HG03097 (cell line): Measurements from ENCODE around the gene ELOB.
"Not testable (repeated sequence)": the region's sequence is repeated elsewhere in the genome, so short reads cannot be mapped to it uniquely, and the experiment has no call there.

ENCODE experiments used
- ATAC-seq: cut with Tn5 transposase; IDR thresholded peaks from one replicate; pipeline ENCODE4 v1.9.1; 2021; ENCODE audit not compliant: unreplicated experiment, low FRiP score

The ELOB gene

DNA sequence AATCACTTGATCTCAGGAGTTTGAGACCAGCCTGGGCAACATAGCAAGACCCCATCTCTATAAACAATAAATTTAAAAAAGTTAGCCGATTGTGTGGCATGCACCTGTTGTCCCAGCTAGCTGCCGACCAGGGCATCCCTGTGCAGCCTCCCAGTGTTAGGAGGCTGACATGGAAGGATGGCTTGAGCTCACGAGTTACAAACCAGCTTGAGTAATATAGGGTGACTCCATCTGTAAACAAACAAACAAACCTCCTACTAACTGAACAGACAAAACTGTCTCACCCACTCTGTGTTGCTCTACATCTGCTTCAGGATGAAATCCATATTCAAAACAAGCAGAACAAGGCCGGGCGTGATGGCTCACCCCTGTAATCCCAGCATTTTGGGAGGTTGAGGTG lies 50.2 kb downstream of the ELOB start:
- no peak for ATAC-seq

DNA sequence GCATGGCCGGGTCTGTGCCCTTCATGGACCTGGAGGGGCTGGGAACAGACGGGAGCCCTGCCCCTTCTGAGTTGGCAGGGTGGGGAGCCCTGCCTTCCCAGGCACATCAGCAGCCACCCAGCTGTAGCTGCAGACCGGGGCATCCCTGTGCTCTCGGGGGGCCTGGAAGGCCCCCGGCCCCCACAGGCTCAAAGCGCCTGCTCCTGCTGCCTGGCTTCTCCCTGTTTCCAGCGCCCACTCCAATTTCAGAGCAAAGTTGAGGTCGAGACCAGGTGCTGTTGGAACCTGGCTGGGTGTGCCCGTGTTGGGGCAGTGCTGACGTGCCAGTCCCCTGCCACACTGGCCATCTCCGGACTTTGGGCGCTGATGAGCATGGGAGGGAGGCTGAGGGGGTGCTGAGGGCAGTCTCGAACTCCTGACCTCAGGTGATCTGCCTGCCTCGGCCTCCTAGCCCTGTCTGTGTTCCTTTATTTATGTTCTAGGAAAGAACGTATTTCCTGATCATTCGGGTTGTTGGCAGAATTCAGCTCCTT lies 52.2 kb downstream of the ELOB start:
- ATAC-seq, result no peak

DNA sequence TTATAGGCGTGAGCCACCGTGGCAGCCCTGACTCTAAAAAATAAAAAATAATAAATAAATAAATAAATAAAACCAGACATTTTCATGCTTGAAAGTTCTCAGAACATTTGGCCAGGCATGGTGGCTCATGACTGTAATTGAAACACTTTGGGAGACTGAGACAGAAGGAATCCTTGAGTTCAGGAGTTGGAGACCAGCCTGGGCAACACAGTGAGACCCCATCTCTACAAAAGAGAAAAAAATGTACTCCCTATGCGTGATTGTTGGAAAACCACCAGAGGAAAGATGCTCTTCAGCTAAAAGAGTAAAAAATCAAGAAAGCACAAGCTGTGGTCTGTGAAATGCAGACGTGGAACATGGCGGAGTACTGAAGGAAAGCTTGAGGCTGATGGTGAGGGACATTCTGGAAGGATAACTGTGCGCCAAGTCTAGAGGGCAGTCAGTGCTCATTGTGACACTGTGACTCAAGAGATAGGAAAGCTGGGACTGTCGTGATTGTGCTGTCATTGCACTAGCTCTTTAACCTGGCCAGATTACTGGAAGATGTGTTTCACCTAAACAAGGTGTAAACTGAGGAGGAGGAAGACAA lies 52.9 kb downstream of the ELOB start:
- ATAC-seq, result no peak

DNA sequence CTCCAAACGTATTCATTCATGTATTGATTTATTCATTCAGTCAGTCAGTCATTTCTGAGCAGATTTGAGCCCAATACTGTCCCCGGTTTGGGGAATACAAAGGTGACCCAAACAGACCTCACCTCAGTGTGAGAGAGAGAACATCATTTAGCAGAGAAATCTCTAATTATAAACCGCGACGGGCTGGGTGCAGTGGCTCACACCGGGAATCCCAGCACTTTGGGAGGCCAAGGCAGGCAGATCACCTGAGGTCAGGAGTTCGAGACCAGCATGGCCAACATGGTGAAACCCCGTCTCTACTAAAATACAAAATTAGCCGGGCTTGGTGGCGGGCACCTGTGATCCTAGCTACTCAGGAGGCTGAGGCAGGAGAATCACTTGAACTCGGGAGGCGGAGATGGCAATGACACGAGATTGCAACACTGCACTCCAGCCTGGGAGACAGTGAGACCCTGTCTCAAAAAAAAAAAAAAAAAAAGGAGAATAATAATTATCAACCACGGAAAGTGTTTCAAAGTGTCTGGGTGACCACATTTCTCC lies 55.4 kb downstream of the ELOB start:
- ATAC-seq, result not testable (repeated sequence)
